NB4 (cell line): ENCODE results near the gene RNASE8.

ENCODE experiments used
- MYC ChIP-seq: IDR thresholded peaks from 2 replicates; pipeline ENCODE4 v1.6.1; 2011; ENCODE audit warnings: low read depth, low read length
- POLR2A ChIP-seq: IDR thresholded peaks from 2 replicates; pipeline ENCODE4 v1.6.1; 2011; ENCODE audit warnings: mild to moderate bottlenecking; ENCODE audit not compliant: insufficient read length; ENCODE audit errors: extremely low read depth
- TF ChIP-seq, protein P1 (sequence below): IDR thresholded peaks from one replicate; pipeline ENCODE4 v1.5.1; 2012; ENCODE audit warnings: low read depth, low read length
- TF ChIP-seq, protein P2 (sequence below): IDR thresholded peaks from 2 replicates; pipeline ENCODE4 v1.6.1; 2011; ENCODE audit warnings: low read depth, low read length

DNA sequence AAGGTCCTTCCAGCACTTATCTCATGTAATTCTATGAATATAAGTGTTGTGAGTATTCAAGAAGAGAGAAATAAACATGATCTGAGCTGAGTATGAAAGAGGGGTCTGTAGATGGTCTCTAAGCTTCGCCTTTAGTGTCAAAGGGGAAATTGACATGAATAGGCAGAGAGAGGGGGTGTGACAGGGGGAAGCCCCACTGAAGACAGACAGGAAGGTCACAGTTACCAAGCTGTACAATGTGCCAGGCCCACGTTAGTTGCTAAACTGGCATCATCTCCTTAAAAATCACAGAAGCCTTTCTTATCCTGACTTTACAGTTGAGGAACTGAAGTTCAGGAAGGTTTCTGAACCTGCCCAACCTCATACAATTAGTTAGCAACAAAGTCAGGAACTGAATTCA lies 20.1 kb downstream of the RNASE8 start:
- TF ChIP-seq, protein P1, sequence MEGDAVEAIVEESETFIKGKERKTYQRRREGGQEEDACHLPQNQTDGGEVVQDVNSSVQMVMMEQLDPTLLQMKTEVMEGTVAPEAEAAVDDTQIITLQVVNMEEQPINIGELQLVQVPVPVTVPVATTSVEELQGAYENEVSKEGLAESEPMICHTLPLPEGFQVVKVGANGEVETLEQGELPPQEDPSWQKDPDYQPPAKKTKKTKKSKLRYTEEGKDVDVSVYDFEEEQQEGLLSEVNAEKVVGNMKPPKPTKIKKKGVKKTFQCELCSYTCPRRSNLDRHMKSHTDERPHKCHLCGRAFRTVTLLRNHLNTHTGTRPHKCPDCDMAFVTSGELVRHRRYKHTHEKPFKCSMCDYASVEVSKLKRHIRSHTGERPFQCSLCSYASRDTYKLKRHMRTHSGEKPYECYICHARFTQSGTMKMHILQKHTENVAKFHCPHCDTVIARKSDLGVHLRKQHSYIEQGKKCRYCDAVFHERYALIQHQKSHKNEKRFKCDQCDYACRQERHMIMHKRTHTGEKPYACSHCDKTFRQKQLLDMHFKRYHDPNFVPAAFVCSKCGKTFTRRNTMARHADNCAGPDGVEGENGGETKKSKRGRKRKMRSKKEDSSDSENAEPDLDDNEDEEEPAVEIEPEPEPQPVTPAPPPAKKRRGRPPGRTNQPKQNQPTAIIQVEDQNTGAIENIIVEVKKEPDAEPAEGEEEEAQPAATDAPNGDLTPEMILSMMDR, result no peak
- TF ChIP-seq, protein P2, sequence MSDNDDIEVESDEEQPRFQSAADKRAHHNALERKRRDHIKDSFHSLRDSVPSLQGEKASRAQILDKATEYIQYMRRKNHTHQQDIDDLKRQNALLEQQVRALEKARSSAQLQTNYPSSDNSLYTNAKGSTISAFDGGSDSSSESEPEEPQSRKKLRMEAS, result no peak
- TF ChIP-seq POLR2A (no peak), MYC (no peak)
